Measurements from ENCODE around the gene M1AP.

DNA sequence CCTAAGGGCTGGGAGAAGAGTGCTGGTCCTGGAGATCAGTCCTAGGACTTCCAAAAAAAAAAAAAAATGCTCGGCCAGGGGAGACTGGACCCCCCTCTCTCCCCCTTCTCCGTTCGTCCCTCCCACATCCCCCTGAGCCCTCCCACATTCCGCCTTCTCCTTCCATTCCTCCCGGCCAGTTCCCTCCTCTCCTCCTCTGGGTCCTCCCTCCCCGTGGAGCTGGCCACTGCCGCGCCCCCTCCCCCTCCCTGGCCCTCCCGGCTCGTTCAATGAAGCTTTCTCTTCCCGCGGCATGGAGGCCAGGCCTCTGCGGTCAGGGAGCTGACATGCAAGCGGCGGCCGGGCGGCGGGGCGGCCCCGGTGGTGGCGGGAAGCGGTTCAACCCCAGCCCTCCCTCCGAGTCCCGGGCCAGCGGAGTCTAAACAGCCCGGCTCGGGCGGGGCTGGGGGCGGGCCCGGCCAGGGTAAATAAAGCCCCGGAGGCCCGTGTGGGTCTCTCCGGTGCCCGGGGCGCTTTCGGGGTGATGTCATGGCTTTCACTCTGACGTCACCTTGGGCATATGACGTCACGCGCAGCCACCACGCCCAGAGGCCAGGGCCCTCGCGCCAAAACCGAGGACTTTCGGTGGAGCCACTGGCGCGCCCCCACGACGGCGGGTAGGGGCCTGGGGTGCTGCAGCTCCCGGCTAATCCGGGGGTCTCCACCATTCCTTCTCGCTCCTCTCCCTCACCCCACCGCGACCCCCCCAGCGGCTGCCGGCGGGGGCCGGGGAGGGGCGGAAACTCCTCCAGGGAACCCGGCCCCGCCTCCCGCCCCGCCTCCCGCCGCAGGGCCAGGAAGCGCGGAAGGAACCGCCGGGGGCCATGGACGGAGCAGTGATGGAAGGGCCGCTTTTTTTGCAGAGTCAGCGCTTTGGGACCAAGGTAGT lies 94.0 kb downstream of the M1AP start, which contains the start of the genes DOK1 and LOXL3:
- TF ChIP-seq, protein P1, sequence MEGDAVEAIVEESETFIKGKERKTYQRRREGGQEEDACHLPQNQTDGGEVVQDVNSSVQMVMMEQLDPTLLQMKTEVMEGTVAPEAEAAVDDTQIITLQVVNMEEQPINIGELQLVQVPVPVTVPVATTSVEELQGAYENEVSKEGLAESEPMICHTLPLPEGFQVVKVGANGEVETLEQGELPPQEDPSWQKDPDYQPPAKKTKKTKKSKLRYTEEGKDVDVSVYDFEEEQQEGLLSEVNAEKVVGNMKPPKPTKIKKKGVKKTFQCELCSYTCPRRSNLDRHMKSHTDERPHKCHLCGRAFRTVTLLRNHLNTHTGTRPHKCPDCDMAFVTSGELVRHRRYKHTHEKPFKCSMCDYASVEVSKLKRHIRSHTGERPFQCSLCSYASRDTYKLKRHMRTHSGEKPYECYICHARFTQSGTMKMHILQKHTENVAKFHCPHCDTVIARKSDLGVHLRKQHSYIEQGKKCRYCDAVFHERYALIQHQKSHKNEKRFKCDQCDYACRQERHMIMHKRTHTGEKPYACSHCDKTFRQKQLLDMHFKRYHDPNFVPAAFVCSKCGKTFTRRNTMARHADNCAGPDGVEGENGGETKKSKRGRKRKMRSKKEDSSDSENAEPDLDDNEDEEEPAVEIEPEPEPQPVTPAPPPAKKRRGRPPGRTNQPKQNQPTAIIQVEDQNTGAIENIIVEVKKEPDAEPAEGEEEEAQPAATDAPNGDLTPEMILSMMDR (IDR thresholded peaks at IDR 0.05) = no peak
- no peak for TF ChIP-seq ZFX (IDR thresholded peaks at IDR 0.05; ENCODE audit: borderline replicate concordance)
